ENCODE results near the gene PLCXD3. TPM values are rescaled to one million over a fixed set of nuclear protein-coding genes. Genes with fewer than 3 reads are reported as not detected.

PLCXD3 gene
- total and polyA plus RNA-seq, 10 of the 15 experiments (the other 5 are each of a cell fraction or from before 2014, with no cell fraction given) = not detected

- TF ChIP-seq ZNF687 (IDR thresholded peaks at IDR 0.05) = no peak
- no peak for TF ChIP-seq STAT1 (conservative IDR thresholded peaks at IDR 0.05)
- no peak for TF ChIP-seq TCF7 (IDR thresholded peaks at IDR 0.05; ENCODE audit: borderline replicate concordance)
- no peak for TF ChIP-seq SRF (IDR thresholded peaks at IDR 0.05; ENCODE audit: low read depth in 2 of 2, low read length in 2 of 2)
- TF ChIP-seq SMARCA5 (IDR thresholded peaks at IDR 0.05) = no peak
- TF ChIP-seq JUNB (IDR thresholded peaks at IDR 0.05) = no peak
- TF ChIP-seq MTA3 (IDR thresholded peaks at IDR 0.05; ENCODE audit: borderline replicate concordance, low read length) = no peak
- TF ChIP-seq, protein P1, sequence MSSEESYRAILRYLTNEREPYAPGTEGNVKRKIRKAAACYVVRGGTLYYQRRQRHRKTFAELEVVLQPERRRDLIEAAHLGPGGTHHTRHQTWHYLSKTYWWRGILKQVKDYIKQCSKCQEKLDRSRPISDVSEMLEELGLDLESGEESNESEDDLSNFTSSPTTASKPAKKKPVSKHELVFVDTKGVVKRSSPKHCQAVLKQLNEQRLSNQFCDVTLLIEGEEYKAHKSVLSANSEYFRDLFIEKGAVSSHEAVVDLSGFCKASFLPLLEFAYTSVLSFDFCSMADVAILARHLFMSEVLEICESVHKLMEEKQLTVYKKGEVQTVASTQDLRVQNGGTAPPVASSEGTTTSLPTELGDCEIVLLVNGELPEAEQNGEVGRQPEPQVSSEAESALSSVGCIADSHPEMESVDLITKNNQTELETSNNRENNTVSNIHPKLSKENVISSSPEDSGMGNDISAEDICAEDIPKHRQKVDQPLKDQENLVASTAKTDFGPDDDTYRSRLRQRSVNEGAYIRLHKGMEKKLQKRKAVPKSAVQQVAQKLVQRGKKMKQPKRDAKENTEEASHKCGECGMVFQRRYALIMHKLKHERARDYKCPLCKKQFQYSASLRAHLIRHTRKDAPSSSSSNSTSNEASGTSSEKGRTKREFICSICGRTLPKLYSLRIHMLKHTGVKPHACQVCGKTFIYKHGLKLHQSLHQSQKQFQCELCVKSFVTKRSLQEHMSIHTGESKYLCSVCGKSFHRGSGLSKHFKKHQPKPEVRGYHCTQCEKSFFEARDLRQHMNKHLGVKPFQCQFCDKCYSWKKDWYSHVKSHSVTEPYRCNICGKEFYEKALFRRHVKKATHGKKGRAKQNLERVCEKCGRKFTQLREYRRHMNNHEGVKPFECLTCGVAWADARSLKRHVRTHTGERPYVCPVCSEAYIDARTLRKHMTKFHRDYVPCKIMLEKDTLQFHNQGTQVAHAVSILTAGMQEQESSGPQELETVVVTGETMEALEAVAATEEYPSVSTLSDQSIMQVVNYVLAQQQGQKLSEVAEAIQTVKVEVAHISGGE (CRISPR knock-in tag; IDR thresholded peaks at IDR 0.05) = no peak
- no peak for TF ChIP-seq MLLT1 (IDR thresholded peaks at IDR 0.05)
- no peak for TF ChIP-seq MYB (IDR thresholded peaks at IDR 0.05; ENCODE audit: borderline replicate concordance, low read depth, low read length)
- TF ChIP-seq POLR2AphosphoS5 (IDR thresholded peaks at IDR 0.05; ENCODE audit: low read length) = no peak
Observed at GRCh38 chr5:41356786-41357185, 153.6 kb downstream of the PLCXD3 start (continued).
